Left lung (tissue), 10 donors: ENCODE measurements around the gene CPT1A. TPM values are rescaled to one million over a fixed set of nuclear protein-coding genes. Genes with fewer than 3 reads are reported as not detected.
A peak's percentile ranks its signal among the peaks of the same experiment; 100 is the strongest.

ENCODE experiments used
- ATAC-seq: fragments of 200-7000 bp; cut with Tn5 transposase; one replicate; pipeline ENCODE4 v1.9.1; 2020; ENCODE audit warnings: moderate library complexity
- DNase-seq, 4 donors: peaks; one replicate each; pipeline ENCODE4 v3.0.0-alpha.2; 2013 to 2020
- H3K27ac ChIP-seq, 2 donors: fragments of 200-600 bp; sonication (generic) in 1 of 2; one replicate each; pipeline versions ENCODE4 v1.5.0 to v1.8.0; 2020 to 2021
- H3K27me3 ChIP-seq, 2 donors: fragments of 200-600 bp; sonication (generic) in 1 of 2; one replicate each; pipeline versions ENCODE4 v1.5.0 to v1.8.0; 2020 to 2021
- H3K36me3 ChIP-seq, 2 donors: fragments of 200-600 bp; sonication (generic) in 1 of 2; one replicate each; pipeline versions ENCODE4 v1.5.0 to v1.8.0; 2020 to 2021
- H3K4me1 ChIP-seq, 2 donors: fragments of 200-600 bp; one replicate each; pipeline ENCODE4 v1.8.0; 2021
- H3K4me3 ChIP-seq, 2 donors: fragments of 200-600 bp; sonication (generic) in 1 of 2; one replicate each; pipeline versions ENCODE4 v1.5.0 to v1.8.0; 2020 to 2021; ENCODE audit warnings: mild to moderate bottlenecking in 1 of 2
- H3K9me3 ChIP-seq, 2 donors: fragments of 200-600 bp; sonication (generic) in 1 of 2; one replicate each; pipeline versions ENCODE4 v1.5.0 to v1.8.0; 2020 to 2021
- intact Hi-C, 2 donors: fragments of 100-400 bp; cut with DNase I; formaldehyde crosslinking; loops; one replicate each; pipeline versions ENCODE4 v1.11.2 to v1.14.2; 2022
- polyA plus RNA-seq, 6 donors: library from polyadenylated mRNA; unstranded; fragments of 120-200 nt; gene quantifications; one replicate each; pipeline ENCODE4 v1.2.1, GENCODE V29; 2013; ENCODE audit not compliant: insufficient read length in 6 of 6
- total RNA-seq, 2 donors: library from RNA; stranded (reverse); fragmentation: NEBNext Ultra II Directional; extraction: Animal tissue kit (Norgen Biotek cat#: 25700); gene quantifications; one replicate each; pipeline ENCODE4 v1.2.1, GENCODE V29; 2021
- TF ChIP-seq, protein P1 (sequence below), 2 donors: fragments of 200-600 bp; sonication (generic) in 1 of 2; IDR thresholded peaks; one replicate each; pipeline versions ENCODE4 v1.5.0 to v1.8.0; 2021; ENCODE audit warnings: antibody characterized with exemption in 2 of 2
- donor health status: DM: no; HTN: yes; CAD: no.
- donor health status: DM: no; HTN: no; CAD: no.

Gene CPT1A
- total and polyA plus RNA-seq, 8 donors, result 25.7 to 83.9 (median 31.9) TPM

DNA sequence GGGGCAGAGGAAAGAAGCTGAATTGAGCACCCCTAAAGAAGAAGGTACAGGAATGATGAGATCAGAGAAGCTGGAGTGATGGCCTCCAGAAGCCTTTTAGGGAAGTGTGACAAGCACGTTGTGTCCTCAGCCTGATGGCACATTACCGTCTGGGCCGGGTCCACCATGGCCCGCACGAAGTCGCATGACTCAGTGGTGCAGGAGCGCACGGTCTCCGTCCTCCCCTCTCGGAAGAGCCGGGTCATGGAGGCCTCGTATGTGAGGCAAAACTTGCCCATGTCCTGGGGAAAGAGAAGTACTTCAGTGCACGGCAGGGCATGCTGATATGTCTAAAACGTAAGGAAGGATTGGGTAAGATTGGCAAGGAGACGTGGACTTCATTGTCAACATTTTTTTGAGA lies 79.2 kb downstream of the CPT1A start:
- Histone ChIP-seq H3K4me1 (no peaks in the 10 kb centered on the region), H3K27ac (peak overlapping the region in 1 of 2 donors; percentile 53), H3K4me3 (no peak overlapping the region), H3K36me3 (peaks cover 0 to 100% of the 10 kb centered on the region in 2 donors), H3K27me3 (no peaks in the 10 kb centered on the region), H3K9me3 (no peaks in the 10 kb centered on the region)
- DNase-seq (no peak), ATAC-seq (no peak)
- intact Hi-C loops, result no loop called here
- TF ChIP-seq, protein P1, sequence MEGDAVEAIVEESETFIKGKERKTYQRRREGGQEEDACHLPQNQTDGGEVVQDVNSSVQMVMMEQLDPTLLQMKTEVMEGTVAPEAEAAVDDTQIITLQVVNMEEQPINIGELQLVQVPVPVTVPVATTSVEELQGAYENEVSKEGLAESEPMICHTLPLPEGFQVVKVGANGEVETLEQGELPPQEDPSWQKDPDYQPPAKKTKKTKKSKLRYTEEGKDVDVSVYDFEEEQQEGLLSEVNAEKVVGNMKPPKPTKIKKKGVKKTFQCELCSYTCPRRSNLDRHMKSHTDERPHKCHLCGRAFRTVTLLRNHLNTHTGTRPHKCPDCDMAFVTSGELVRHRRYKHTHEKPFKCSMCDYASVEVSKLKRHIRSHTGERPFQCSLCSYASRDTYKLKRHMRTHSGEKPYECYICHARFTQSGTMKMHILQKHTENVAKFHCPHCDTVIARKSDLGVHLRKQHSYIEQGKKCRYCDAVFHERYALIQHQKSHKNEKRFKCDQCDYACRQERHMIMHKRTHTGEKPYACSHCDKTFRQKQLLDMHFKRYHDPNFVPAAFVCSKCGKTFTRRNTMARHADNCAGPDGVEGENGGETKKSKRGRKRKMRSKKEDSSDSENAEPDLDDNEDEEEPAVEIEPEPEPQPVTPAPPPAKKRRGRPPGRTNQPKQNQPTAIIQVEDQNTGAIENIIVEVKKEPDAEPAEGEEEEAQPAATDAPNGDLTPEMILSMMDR (IDR thresholded peaks at IDR 0.05), result no peak

DNA sequence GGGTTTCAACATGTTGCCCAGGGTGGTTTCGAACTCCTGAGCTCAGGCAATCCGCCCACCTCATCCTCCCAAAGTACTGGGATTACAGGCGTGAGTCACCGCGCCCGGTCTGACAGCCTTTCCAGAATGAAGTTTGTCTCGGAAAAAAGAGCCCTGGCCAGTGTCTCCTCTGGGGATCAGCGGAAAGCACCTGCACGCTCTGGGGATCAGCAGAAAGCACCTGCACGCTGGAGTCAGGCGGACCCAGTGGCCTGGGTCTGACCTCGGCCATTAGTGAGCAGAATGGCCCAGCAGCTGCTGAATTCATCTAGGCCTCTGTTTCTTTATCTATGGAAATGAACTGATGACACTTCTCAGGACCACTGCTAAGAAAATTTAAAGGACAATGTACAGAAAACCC lies 79.9 kb downstream of the CPT1A start:
- no peaks in the 10 kb centered on the region for H3K9me3 ChIP-seq
- no peaks in the 10 kb centered on the region for H3K27me3 ChIP-seq
- intact Hi-C loops, result no loop called here
- no peaks in the 10 kb centered on the region for H3K4me1 ChIP-seq
- TF ChIP-seq, protein P1 (IDR thresholded peaks at IDR 0.05), result no peak
- ATAC-seq, result no peak
- H3K27ac ChIP-seq, result peak overlapping the region in 1 of 2 donors; percentile 53
- peaks cover 0 to 100% of the 10 kb centered on the region in 2 donors for H3K36me3 ChIP-seq
- no peak overlapping the region for H3K4me3 ChIP-seq
- no peak for DNase-seq

DNA sequence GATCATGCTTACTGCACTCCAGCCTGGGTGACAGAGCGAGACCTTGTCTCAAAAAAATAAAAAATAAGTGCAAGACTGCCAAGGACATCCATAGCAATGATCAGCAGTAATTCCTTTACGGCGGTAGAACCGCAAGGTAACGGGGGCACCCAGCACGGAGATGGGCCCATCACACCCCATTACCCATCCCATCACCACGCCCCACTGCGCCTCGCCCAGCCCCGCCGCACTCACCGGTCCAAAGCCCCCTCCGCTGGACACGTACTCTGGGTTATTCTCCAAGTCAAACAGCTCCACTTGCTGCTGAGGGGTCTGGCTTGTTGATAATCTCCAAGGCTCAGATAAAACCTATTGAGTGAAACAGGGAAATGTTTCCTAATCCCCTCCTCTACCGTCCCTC lies 81.7 kb downstream of the CPT1A start:
- ATAC-seq, result no peak
- Histone ChIP-seq H3K36me3 (peaks cover 0 to 94% of the 10 kb centered on the region in 2 donors), H3K27ac (no peak overlapping the region), H3K27me3 (no peaks in the 10 kb centered on the region), H3K9me3 (no peaks in the 10 kb centered on the region), H3K4me3 (no peak overlapping the region), H3K4me1 (no peaks in the 10 kb centered on the region)
- TF ChIP-seq, protein P1 (IDR thresholded peaks at IDR 0.05), result no peak
- no peak for DNase-seq
- intact Hi-C loops, result no loop called here

DNA sequence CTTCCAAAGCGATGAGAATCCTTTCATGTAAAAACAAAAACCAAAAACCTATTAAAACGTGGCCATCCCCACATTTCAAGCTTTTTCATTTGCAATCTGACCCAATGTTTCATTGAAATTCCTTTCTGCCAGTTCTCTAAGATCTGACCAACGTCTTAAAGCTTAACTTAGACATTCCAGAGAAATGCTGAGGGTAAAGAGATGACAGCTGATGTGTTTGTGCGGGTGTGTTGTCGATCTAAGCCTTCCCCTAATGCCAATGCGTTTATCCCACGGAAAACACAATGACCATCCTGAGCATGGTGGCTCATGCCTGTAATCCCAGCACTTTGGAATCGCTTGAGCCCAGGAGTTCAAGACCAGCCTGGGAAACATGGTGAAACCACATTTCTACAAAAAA lies 84.0 kb downstream of the CPT1A start:
- TF ChIP-seq, protein P1 (IDR thresholded peaks at IDR 0.05), result no peak
- H3K27me3 ChIP-seq, result no peaks in the 10 kb centered on the region
- H3K4me3 ChIP-seq, result no peak overlapping the region
- H3K4me1 ChIP-seq, result no peaks in the 10 kb centered on the region
- DNase-seq (no peak), ATAC-seq (no peak)
- H3K27ac ChIP-seq, result no peak overlapping the region
- peaks cover 0 to 83% of the 10 kb centered on the region in 2 donors for H3K36me3 ChIP-seq
- no peaks in the 10 kb centered on the region for H3K9me3 ChIP-seq
- intact Hi-C loops, result no loop called here

DNA sequence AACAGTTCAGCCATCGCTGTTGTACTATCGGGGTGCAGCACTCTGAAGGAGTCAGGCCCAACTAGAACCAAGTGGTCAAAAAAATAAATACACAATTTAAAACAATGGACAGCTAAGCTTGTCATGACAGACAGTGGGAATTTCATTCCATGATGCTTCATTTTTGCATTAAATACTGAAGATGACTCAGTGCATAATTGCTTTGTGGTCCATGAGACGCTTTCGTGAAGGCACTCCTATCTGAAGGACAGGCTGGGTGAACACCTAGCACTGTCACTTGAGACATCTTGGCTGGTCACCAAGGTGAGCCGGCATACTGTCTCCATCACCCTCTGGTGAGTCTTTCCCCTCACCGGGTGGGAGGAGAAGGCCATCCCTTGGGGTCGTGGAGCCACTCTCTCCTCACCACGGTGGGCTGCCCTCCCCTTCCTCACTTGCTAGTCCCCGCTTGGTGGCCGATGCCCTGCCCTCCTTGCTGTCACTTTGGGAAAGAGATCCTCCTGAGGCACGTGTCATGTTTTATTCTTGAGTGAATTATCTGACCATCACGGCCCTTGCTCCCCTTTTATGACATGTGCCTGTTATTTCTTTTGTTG lies 85.4 kb downstream of the CPT1A start:
- intact Hi-C loops, result no loop called here
- TF ChIP-seq, protein P1 (IDR thresholded peaks at IDR 0.05), result no peak
- DNase-seq (no peak), ATAC-seq (no peak)
- H3K36me3 ChIP-seq, result peaks cover 0 to 68% of the 10 kb centered on the region in 2 donors
- peaks cover 0 to 6% of the 10 kb centered on the region in 2 donors for H3K4me1 ChIP-seq
- no peaks in the 10 kb centered on the region for H3K27me3 ChIP-seq
- no peaks in the 10 kb centered on the region for H3K9me3 ChIP-seq
- no peak overlapping the region for H3K27ac ChIP-seq
- H3K4me3 ChIP-seq, result no peak overlapping the region
